ENCODE measurements around the gene DNAH7.

The DNAH7 gene

DNA sequence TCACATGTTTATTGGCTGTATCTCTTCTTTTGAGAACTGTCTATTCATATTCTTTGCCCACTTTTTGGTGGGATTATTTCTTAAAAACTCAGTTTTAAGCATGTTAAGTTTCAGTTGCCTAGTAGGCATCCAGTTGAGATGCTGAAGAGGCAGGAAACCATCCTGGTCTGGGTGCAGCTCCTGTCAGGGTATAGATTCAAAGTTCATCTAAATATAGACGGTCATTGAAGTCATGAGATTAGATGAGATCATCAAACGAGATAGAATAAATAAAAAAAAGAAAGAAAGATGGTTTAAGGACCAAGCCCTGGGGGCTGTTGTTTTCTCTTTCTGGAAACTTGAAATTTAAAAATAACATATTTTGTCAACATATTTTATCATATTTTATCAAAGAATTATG lies 9.2 kb upstream of the DNAH7 start:
- no peak for DNase-seq (ENCODE audit: low read depth)

DNA sequence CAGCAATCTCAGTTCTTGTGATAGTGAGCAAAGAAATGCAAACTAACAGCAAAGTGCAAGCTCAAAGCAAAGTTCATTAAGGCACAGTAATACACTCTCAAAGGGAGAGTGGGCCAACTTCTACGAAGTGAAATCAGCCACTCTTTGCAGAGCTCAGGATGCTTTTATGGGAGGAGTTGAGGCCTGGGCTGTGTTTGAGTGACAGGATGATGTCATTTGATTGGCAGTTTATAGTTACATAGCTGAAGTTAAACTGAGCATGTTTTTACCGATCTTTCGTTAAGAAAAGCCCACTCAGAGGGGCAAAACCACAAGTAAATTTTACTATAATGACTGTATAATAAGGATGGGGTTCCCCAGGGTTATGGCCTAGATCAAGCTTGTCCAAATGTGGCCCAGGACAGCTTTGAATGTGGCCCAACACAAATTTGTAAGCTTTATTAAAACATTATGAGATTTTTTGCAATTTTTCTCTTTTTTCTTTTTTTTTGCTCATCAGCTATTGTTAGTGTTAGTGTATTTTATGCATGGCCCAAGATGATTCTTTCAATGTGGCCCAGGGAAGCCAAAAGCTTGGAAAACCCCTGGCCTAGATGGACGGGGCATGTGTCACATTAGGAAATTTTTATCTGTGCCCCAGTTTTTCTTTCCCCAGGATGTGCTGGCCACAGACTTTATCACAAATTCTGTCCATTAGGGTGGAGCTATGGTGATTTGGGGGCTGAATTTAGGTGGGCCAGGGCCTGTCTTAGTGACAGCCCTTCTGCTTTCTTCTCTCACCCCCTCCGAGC lies 8.3 kb upstream of the DNAH7 start:
- DNase-seq (ENCODE audit: low read depth) = no peak

DNA sequence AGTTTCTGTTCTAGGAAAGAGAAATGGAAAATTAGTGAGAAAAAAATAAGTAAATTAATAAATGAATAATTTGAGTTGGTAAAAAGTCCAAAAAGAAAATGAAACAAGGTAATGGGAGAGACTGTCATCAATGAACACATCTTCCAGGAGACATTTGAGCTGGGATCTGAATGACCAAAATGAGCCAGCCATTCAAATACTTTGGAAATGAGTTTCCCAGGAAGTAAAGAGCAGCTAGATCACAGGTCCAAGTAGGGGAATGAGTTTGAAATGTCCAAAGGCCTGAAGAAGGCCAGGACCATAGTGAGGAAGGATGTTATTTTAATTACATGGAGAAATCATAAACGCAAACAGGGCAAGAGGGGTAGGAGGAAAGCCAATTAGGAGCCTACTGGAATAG lies 6.6 kb upstream of the DNAH7 start:
- no peak for DNase-seq (ENCODE audit: low read depth)

DNA sequence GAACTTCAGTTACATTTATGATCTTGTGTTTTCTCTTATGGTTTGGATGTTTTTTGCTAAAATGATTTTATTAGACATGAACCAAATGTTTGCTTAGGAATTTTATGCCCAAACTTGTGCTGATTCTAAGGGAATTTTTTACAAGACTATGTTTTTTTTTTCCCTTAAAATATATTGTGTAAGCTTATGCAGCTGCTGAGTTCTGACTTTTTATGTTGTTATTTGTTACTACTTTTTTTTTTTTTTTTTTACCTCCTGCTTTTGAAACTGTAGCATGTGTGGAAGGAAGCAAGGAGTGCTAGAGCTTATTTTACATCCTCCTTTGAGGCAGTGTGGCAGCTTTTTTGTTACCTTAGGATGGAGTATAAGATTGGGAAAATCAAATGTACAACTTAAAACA lies 6.0 kb upstream of the DNAH7 start:
- DNase-seq (ENCODE audit: low read depth) = no peak

DNA sequence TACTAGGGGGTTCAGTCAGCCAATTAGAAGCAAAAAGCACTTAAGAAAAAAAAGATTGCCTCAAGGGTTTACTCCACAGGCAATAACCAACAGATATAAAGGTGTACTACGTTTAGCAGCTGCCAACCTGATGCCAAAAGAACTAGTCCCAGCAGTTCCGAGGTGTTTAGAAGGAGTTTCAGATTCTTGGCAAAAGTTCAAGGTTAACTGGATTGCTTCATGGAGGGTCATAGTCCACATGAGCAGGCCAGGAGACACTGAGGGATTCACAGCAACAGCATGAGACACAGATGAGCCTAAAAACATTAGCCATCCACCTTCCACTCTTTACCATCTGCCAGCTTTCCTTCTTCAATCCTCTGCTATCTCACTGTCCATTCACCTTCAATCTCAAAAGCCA lies 4.9 kb upstream of the DNAH7 start:
- no peak for DNase-seq (ENCODE audit: low read depth)

DNA sequence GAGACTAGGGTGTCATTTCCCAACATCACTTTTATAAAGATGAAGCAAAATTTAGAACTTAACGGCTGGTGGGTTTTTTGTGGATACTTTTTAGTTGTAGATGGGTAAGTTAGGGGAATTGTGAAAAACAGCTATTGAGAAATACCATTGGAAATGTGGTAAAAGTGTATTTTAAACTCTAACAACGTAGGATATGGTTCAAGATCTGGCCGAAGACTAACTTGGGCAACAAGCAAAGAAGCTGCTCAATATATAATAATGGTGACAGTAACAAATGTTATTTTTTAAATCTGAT lies 1.6 kb downstream of the DNAH7 start:
- no peak for DNase-seq (ENCODE audit: low read depth)

DNA sequence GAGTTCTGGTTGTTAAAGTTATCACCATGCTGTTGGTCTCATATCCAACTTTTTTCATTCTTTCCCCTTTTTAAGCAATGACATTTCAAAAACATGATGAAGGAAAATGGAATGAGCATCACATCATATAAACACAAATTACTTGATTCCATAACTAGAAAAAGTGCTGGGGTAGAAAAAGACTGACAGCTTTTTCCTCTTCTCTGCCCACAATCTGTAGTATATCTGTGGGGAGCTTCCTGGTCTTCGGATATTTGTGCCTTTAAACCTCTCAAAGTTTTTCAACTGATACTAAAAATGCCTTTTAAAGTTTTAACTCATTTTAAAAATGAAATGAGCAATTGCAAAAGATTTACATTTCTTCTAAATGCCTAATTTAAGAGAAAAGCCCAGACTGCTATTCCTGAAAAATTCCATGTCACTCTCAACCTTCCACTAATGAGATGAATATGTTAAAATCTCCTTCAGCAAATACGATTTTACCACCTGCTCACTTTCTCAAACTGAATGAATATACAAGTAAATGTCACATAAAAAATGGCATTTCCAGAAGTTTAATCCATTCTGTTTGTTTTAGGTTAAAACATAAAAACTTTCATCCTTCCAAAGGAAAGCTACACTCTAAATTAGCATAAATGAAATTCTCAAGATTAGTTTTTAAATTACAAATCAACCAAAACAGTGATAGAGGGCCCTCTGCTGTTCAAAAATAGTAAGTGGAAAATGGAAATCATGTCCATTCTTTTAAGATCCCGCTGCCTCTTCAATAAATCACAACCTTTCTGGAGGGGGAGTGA lies 2.1 kb downstream of the DNAH7 start:
- no peak for DNase-seq (ENCODE audit: low read depth)

DNA sequence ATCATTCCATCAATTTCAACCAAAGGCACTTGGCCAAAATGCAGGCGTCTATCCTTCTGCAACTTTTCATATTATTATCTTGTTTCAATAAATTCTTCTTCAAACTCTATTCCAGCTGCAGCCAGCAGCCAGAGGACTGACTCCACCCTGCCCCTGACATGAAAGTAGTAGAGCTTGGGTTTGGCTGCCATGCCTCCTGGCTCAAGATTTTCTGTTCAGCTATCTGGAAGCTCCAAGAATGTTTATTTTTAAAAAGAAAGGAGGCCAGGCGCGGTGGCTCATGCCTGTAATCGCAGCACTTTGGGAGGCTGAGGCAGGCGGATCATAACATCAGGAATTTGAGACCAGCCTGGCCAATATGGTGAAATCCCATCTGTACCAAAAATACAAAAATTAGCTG lies 4.9 kb downstream of the DNAH7 start:
- DNase-seq (ENCODE audit: low read depth) = no peak

DNA sequence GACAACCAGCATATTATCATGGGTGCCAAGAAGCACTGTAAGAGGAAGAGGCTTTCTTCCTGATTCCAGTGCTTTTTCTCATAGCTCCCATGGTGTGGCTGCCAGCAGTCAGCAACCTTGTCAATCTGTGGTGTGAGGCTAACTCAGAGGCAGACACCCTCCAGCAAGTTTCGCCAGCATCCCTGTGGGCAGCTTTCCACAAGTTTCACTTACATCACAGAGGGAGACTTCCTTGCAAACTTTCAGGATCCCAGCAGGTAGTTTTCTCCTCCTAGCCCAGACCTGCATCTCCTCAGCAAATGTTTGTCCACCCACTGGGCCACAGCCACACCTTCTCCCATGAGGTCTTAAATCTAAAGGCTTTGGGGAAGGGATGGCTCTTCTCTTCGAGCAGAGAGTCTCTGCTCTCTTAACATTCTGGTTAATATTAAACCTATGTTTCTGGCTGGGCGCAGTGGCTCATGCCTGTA lies 9.1 kb downstream of the DNAH7 start:
- no peak for DNase-seq (ENCODE audit: low read depth)

DNA sequence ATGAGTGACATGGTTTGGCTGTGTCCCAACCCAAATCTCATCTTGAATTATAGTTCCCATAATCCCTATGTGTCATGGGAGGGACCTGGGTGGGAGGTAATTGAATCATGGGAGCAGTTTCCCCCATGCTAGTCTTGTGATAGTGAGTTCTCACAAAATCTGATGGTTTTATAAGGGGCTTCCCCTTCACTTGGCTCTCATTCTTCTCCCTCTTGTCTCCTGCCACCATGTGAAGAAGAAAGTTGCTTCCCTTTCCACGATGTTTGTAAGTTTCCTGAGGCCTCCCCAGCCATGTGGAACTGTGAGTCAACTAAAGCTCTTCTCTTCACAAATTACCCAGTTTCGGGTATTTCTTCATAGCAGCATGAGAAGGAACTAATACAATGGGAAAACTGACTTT lies 14.0 kb downstream of the DNAH7 start:
- no peak for DNase-seq (ENCODE audit: low read depth)

DNA sequence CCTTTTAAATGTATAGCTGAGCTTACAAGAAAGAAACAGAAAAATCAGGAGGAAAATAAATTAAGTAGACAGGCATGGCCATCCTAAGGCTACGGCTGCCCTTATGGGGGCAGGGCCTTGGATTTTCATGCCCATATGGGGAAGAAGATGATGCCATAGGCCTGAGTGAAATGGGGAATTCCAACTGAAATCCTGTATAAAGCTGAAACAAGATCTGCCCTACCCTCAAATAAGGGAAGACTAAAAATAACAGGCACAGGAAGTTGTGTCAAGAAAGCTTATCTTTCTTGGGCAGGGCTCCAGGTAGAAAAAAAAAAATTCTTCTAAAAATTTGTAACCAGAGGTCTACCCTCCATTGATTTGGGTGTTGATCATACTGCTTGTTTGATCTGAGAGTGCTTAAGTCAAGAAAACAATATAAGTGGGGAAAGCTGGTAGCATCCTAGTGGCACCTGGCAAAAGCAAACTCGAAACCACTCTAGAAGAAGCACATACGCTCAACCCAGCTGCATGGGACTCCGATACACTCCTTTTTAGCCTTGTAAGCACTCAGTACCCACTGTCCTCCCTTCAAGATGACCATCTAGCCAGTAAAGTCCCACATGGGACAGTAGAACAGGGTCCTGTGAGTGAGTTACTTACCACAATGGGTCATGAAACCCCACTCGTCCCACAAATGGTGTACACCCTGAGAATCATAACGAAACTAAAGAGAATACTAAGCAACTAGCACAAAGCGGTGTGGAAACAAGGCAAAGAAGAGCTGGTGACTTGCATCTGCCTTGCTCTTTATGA lies 22.3 kb downstream of the DNAH7 start:
- DNase-seq (ENCODE audit: low read depth) = no peak

DNA sequence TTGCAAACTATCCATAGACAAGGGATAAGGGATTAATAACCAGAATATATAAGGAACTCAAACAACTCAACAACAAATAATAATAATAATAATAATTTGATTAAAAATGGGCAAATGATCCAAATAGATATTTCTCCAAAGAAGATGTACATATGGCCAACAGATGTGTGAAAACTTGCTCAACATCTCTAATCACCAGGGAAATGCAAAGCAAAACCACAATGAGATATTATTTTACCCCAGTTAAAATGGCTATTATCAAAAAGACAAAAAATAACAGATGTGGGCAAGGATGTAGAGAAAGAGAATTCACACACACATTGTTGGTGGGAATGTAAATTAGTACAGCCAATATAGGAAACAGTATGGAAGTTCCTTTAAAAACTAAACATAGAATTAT lies 26.9 kb downstream of the DNAH7 start:
- no peak for DNase-seq (ENCODE audit: low read depth)

DNA sequence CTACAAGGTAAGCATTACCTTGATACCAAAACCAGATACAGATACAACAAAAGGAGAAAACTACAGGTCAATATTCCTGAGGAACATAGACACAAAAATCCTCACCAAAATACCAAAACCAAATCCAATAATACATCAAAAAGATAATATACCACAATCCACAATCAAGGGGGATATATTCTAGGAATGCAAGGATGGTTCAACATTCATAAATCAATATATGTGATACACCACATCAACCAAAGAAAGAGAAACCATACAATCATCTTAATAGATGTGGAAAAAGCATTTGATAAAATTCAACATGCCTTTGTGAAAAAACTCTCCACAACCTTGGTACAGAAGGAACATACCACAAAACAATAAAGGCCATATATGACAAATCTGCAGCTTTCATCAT lies 28.4 kb downstream of the DNAH7 start:
- no peak for DNase-seq (ENCODE audit: low read depth)

DNA sequence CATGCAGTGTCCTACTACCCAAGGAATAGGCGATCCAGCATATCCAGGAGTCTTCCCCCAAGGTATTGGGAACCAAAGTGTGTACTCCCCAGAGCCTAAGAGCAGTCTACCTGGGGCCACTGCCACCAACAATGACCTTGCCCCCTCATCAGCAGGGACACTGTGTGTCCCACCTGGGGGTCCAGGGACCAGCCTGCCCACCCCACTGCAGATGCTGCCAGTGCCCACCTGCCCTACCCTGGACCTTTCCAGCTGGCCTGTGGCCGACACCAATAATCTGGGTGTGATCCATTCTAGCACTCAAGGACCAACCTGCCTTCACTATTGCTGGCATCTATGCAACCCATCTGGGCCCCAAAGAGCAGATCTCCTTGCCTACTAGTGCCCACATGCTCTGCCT lies 32.2 kb downstream of the DNAH7 start:
- DNase-seq (ENCODE audit: low read depth) = no peak

DNA sequence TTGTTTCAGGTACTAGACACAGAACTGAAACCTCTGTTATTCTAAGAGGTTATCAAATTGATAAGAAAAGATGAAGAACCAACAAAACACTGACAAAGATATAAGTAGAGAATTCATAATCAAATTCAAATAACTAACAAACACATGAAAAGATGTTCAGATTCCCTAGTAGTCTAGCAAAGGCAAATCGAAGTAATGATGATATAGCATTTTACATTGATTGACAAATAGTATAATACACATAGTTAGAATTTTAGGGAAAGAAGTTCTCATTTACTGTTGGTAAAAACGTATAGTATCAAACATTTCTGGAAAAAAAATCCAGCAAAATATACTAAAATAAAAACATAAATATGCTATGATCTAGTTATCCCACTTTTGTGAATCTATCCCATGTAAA lies 50.6 kb downstream of the DNAH7 start:
- no peak for DNase-seq (ENCODE audit: low read depth)

DNA sequence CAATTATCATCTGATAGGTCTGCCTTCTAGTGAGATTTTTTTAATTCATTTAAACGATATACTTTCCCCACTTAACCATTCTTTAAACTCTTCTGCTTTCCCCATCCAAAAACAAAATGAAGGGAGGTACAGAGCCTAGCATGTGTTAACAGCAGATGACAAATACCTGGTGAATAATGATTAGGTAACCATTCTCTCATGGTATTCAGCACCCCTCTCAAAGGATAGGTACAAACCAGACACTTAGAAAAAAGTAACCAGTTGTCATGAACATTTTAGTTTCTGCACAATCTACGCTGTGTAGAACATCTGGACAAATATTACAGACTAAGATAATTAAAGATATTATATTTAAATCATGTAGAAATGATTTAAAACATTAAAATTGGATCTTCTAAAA lies 56.3 kb downstream of the DNAH7 start:
- DNase-seq (ENCODE audit: low read depth) = no peak

DNA sequence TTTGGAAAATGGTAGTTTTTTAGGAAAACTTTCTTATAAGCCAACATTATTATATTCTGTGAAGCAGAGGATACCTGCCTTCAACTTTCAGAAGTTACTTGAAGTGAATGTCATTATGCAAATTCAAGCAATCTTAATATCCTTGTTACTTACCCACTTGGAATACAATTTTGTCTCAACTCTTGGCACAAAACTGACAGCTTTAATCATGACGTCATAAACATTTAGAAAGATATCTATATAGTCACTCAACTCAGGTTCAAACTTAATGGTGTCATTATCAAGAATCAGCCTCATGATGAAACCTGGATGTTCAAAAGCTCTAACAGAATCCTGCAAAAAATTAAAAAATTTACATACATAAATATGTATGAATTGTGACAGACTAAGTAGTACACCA lies 68.1 kb downstream of the DNAH7 start:
- DNase-seq (ENCODE audit: low read depth) = no peak

DNA sequence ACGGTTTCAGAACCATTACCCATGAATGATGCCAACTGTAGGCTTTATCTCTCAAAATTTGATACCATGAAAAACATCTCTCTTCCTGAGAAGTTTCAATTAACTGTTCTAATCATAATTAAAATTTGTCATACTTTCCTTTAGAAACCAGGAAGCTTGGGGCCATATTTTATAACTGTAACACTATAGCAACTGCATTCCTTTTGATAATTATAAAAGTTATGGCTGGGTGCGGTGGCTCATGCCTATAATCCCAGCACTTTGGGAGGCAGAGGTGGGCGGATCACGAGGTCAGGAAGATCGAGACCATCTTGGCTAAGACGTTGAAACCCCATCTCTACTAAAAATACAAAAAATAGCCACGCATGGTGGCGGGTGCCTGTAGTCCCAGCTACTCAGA lies 70.6 kb downstream of the DNAH7 start:
- DNase-seq (ENCODE audit: low read depth) = no peak

DNA sequence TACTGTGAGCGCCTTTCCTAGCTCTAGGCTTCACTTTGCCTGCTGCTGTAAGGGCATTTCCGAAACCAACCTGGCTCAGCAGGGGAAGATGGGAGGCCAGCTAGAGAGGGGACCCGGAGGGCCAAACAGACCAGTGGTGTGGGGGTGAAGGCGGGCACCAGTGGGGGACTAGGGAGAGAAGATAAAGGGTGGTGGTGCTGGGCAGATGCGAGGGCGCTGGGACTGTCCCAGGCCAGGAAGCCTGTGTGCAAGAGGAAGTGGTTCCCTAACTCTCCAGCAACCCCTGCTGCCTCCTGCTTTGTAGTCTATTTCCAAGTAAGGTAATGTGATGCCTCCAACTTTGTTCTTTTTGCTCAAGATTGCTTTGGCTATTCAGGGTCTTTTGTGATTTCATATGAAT lies 73.1 kb downstream of the DNAH7 start:
- DNase-seq (ENCODE audit: low read depth) = no peak

DNA sequence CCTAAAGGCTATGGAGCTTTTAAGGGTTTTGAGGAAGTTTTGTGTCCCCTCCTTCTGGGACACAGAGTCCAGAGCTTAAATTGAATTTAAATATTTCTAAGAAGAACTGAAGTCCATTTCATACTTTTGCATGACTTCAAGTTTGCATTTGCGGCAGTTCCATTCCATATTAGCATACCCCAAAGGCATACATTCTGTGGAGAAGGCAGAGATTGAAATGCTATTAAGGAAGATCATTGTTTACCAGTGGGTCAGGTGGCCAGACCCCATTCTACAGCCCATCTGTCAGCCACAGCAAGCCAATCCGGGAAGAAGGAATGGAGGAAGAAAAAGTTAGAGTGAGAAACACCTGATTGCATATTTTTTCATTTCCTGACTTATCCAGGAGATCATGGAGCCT lies 75.0 kb downstream of the DNAH7 start:
- no peak for DNase-seq (ENCODE audit: low read depth)

DNA sequence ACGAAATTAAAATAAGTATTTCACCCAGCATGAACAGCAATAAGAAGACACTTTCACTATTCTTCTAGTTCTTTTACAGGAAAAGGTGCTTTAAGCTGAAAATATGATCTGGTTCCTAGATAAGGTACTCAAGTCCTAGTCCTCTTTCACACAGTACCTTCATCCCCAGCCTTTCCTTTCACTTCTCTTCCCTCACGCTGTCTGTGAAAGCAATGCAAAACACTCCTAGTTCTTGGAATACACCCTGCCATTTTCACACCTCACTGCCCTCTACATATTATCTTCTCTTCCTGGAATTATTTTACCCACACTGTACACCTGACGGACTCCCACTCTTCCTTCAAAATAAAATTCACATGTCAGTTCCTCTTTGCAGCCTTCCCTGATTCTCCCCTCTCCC lies 82.9 kb downstream of the DNAH7 start:
- no peak for DNase-seq (ENCODE audit: low read depth)

DNA sequence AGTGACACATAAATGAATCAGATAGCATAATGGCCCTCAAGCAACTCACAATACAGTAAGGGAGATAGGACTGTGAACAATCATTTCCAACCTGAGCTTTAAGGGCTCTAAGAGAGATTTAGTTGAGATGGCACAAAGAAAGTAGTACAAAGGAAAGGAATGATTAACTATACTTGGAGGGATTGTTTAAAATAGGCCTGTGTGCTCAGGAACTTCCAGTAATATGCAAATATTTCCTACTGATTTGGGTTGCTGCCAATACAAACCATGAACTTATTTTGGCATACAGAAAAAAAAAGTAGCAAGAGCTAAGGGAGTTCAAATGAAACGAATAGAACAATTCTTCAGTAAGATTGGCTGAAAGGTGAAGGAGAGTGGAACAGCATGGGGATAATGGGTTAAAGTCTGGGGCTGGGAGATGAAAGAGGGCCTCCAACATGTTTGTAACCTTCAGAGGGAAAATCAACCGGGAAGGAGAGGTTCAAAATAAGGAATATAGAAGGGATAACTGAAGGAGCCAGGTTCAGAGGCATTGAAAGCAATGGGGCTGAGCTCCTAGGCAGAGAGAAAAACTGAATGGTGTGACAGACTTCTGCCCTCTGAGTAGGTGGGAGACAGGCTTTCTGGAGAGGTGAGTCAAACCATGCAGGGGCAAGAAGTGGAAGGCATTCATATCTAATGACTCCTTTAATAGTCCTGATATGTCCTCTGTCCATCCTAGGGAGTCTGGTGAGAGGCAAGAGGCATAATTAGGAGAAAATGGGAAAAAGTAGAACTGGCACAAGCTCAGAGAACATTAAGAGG lies 83.5 kb downstream of the DNAH7 start:
- DNase-seq (ENCODE audit: low read depth) = no peak
